MG63 (cell line): ENCODE results near the gene CTNND2. TPM values are rescaled to one million over a fixed set of nuclear protein-coding genes. Genes with fewer than 3 reads are reported as not detected.
A peak's percentile ranks its signal among the peaks of the same experiment; 100 is the strongest.

Experiments
- DNase-seq: peaks from one replicate; pipeline ENCODE4 v3.0.0-alpha.2; 2020
- H3K27me3 ChIP-seq: fragments of 250-450 bp; sonication (Bioruptor Pico); 2 replicates; pipeline ENCODE4 v1.5.1; 2020; ENCODE audit warnings: mild to moderate bottlenecking, moderate library complexity
- H3K36me3 ChIP-seq: fragments of 250-450 bp; sonication (Bioruptor Pico); 2 replicates; pipeline ENCODE4 v1.5.1; 2020; ENCODE audit warnings: mild to moderate bottlenecking, moderate library complexity
- H3K4me3 ChIP-seq: fragments of 250-450 bp; sonication (Bioruptor Pico); 2 replicates; pipeline ENCODE4 v1.5.1; 2020; ENCODE audit warnings: mild to moderate bottlenecking, moderate library complexity
- H3K9me3 ChIP-seq: fragments of 250-450 bp; sonication (Bioruptor Pico); 2 replicates; pipeline ENCODE4 v1.5.1; 2020; ENCODE audit warnings: mild to moderate bottlenecking, moderate library complexity
- total RNA-seq: library from RNA; depleted of rRNA; stranded (reverse); fragments of >200 nt; shearing (Covaris generic); gene quantifications from 2 replicates; pipeline ENCODE4 v1.2.3, GENCODE V29; 2014; ENCODE audit warnings: low replicate concordance

CTNND2 gene
- total RNA-seq, 1 experiment from 2014 or later = 0.13 TPM

DNA sequence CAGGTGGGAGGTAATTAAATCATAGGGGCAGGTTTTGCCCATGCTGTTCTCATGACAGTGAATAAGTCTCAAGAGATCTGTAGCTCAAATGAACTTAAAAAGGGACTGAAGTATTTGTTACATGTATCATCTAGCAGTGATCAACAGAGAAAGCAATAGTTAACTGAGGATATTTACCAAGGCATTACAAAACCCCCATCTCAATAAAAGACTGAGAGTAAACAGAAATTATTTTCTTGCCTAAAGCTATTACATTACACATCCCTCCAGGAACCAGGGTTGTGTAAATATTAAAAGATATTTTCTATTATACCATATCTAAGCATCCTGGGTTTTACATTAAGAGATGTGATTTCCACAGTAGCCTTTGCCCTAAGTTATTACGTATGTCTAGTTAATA lies 169.9 kb downstream of the CTNND2 start:
- no peak overlapping the region for H3K4me3 ChIP-seq
- DNase-seq = no peak
- H3K9me3 ChIP-seq = no peaks in the 10 kb centered on the region
- H3K27me3 ChIP-seq = no peaks in the 10 kb centered on the region
- no peaks in the 10 kb centered on the region for H3K36me3 ChIP-seq

DNA sequence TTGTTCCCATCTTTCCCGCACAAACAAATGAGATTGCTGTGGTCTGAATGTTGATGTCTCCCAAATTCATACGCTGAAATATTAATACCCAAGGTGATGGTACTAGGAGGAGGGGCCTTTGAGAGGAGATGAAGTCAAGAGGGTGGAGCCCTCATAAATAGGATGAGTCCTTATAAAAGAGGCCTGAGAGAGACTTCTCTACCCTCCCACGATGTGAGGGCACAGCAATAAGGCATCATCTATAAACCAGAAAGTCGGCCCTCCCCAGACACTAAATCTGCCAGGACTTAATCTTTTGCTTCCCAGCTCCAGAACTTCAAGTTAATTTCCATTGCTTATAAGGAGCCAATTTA lies 170.4 kb downstream of the CTNND2 start:
- Histone ChIP-seq H3K9me3 (no peaks in the 10 kb centered on the region), H3K27me3 (no peaks in the 10 kb centered on the region), H3K4me3 (no peak overlapping the region), H3K36me3 (no peaks in the 10 kb centered on the region)
- no peak for DNase-seq

DNA sequence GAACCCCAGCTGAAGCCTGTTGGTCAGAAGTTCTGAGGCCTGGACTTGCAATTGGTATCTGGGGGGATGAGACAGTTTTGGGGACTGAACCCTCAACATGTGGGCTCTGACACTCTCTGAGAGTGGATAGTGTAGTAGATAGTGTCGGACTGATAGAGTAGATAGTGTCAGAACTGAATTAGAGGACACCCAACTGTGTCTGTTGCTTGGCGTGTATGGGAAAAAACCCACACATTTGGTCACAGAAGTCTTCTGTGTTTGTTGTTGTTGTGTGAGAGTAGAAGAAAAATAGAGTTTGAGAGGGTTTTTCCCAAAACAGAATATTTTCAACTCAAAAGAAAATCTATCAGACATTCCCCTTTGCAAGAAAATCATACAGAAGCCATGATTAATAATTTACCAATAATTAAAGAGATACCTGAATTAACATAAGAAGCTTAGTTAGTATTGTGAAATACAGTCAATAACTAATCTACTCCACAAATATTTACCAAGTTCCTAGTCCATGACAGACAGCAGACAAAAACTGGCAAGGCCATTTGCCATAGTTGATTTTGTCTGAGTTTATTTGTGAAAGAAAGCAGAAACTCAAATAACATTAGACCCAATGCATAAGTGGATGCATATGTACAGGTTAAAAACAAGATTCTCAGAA lies 170.9 kb downstream of the CTNND2 start:
- no peaks in the 10 kb centered on the region for H3K36me3 ChIP-seq
- no peak for DNase-seq
- H3K4me3 ChIP-seq = no peak overlapping the region
- H3K9me3 ChIP-seq = no peaks in the 10 kb centered on the region
- no peaks in the 10 kb centered on the region for H3K27me3 ChIP-seq

DNA sequence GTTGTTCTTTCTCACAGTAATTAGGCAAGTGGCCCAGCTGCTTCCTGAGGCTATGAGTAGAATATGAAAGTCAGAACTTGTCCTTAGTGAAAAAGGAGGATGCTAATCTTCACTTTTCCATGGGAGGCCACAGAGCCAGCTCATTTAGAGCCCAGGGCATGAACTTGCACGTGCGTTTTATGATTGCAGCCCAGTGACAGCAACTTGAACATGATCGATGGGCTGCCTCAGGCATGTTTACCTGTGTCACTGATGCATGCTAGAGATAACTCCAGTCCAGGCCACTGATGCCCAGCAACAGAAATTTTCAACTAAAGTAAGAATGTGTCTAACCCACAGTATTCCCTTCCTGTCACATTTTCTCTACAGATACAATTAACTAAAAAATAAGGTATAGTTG lies 179.3 kb downstream of the CTNND2 start:
- no peaks in the 10 kb centered on the region; the same call in 1 of the 2 replicates for H3K27me3 ChIP-seq
- no peaks in the 10 kb centered on the region for H3K9me3 ChIP-seq
- no peak overlapping the region for H3K4me3 ChIP-seq
- no peaks in the 10 kb centered on the region for H3K36me3 ChIP-seq
- DNase-seq = no peak

DNA sequence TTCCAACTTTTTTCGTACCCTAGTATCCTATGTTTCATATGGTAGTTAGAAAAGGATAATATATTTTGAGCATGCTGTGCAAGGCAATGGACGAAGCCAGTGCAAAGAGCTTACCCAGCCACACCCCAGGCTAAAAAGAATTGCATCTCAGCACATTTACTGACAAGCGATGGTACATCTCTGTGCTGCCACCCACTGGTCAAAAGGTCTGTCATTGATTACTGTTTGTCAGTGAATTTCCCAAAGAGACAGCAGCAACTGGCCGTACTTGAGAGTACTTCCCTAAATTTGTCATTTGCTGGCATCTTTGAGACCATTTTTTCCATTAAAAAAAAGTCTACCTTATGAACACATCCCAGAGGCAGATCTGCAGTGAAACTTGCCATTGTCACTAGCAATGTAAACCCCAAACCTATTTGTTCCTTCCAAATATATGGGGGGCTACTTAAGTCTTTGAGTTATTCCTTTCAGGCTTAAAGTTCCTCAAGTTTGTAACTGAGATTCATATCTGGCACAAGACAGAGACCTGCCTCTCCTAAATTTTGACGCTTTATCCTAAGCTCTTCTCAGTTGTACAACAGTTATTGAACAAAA lies 184.3 kb downstream of the CTNND2 start:
- Histone ChIP-seq H3K4me3 (no peak overlapping the region), H3K27me3 (peaks cover 3% of the 10 kb centered on the region; the same call in 1 of the 2 replicates), H3K36me3 (no peaks in the 10 kb centered on the region), H3K9me3 (no peaks in the 10 kb centered on the region)
- peak; percentile 44 for DNase-seq

DNA sequence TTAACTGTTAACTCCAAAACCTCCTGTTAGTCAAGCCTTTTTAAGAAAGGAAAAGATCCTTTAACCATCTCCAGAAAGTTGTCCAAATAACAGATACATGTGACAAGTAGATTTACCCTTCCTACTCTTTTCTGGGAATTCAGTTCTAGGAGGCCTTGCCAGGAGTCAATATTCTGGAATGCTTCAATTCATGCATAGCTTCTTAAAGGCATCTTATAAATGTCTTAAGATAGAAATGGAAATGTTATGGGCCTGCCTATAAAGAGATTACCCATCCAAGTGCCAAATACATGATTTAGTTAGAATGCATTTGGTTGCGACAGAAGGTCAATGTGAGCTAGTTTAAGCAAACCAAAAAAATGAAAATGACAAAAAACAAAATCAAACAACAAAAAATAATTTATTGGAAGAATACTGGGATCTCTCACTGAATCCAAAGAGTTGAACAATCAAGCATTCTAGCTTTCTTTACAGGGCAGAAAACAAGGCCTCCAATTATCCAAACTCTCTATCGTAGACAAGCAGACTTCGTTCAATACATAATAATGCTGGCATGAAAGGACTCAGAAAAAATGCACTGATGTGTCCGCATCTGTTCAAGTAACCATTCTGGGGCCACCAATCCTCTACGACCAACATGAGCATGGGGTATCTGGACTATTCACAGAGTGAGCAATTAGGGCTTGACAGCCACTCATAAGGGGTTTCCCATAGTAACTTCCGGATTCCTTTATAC lies 188.6 kb downstream of the CTNND2 start:
- no peaks in the 10 kb centered on the region for H3K36me3 ChIP-seq
- no peak overlapping the region for H3K4me3 ChIP-seq
- H3K27me3 ChIP-seq = peaks cover 3% of the 10 kb centered on the region; the same call in 1 of the 2 replicates
- DNase-seq = no peak
- H3K9me3 ChIP-seq = no peaks in the 10 kb centered on the region

DNA sequence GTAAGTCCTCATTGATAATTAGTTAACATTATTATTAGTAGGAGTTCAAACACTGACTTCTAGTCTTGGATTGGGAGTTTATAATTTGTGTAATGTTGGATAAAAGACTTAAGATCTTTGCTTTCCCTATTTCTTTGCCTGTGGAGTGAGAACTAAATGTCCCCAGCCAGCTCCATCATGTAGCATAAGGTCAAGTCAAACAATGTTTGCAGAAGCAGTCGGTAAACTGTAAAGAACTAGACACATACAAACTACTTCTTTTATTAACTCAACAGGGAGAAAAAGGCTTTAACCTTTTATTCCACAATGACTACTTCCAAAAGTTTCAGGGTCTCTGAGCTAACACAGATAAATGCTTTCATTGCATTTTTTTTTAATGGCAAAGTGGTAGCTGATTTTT lies 192.3 kb downstream of the CTNND2 start:
- Histone ChIP-seq H3K4me3 (no peak overlapping the region), H3K27me3 (no peaks in the 10 kb centered on the region), H3K36me3 (no peaks in the 10 kb centered on the region)

DNA sequence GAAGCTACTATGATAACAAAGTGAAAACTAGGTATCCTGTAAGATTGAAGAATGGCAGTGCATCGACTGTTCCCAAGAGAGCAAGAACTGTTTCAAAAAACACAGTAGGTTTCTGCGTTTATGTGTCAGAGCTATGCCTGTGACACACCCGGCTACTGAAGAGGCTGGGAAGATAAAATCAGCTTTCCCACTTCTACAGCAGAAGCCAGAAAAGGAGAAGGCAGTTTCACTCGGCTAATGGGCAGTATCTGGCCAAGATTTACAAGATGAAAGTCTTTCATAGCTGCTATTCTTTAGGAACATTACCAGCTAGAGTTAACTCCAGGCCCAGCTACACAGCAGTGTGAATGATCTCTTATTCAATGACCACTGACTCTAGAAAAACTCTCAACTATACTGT lies 195.2 kb downstream of the CTNND2 start:
- Histone ChIP-seq H3K36me3 (no peaks in the 10 kb centered on the region), H3K4me3 (no peak overlapping the region), H3K27me3 (no peaks in the 10 kb centered on the region), H3K9me3 (no peaks in the 10 kb centered on the region)
- DNase-seq = no peak

More for the DNA sequence above, 192.3 kb downstream of the CTNND2 start:
- no peak for DNase-seq
- no peaks in the 10 kb centered on the region for H3K9me3 ChIP-seq

DNA sequence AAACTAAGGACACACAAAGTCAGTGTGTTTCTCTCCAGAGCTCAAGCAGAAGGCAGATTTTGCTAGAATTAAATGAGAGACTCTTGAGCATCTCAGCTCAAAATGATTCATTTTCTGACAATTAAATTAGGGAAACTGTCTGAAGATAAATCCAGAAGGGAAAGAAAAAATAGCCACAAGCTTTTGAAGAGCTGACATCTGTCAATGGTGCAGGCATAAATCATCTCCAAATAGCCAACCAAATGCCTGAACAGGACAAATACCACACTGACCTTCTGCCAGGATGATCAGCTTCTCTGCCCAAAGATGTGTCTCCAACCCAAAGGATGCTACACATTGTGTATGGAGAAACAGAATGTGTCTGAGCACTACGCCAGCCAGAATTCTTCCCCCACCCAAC lies 199.3 kb downstream of the CTNND2 start:
- Histone ChIP-seq H3K9me3 (no peaks in the 10 kb centered on the region), H3K27me3 (peaks cover 3% of the 10 kb centered on the region), H3K36me3 (no peaks in the 10 kb centered on the region), H3K4me3 (no peak overlapping the region)
- no peak for DNase-seq

DNA sequence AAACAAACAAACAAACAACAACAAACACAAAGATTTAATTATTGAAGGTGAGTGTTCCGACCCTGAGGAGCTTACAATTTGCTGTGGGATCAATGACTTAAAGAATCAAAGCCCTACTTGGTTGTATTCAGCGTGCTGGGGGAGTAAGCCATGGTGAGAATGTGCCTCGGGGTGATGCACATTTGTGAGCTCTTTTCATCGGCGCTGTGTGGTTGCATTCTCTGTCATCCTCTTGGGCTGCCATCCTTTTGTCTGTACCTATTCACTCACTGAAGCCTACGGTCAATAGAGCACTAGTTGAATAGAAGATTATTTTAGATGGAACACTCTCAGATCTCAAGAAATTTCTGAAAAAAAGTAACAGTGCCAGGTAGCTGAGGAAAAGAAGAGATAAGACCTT lies 203.9 kb downstream of the CTNND2 start:
- Histone ChIP-seq H3K9me3 (no peaks in the 10 kb centered on the region), H3K27me3 (peaks cover 3% of the 10 kb centered on the region), H3K36me3 (no peaks in the 10 kb centered on the region), H3K4me3 (no peak overlapping the region)
- DNase-seq = no peak

DNA sequence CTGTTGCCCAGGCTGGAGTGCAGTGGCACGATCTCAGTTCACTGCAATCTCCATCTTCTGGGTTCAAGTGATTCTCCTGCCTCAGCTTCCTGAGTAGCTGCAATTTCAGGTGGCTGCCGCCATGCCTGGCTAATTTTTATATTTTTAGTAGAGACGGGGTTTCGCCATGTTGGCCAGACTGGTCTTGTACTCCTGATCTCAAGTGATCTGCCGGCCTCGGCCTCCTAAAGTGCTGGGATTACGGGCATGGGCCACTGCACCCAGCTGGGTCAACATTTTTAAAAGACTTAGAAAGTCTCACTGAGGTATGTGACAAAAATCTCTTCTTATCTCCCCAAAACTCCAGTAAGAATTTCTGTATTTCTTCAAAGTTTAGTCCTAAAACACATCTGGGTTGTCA lies 211.6 kb downstream of the CTNND2 start:
- no peaks in the 10 kb centered on the region for H3K36me3 ChIP-seq
- H3K27me3 ChIP-seq = no peaks in the 10 kb centered on the region
- H3K4me3 ChIP-seq = no peak overlapping the region
- DNase-seq = no peak
- no peaks in the 10 kb centered on the region for H3K9me3 ChIP-seq

DNA sequence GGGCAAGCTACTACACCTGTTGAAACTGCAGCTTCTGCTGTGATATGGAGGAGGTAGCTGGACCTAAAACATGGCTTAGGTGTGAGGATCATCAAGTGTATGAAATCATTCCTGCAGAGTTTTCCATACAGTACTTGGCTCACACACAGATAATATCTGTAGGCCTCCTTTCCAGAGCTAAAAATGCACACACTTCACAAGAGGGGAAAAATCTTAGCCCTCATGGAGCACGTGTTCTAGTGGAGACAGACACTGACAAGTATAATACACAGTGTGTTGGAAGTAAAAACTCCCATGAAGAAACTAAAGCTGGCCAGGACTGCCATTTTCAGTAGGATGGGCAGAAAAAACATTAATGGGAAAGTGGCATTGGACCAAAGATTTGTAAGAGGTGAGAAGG lies 216.7 kb downstream of the CTNND2 start:
- no peak overlapping the region for H3K4me3 ChIP-seq
- no peaks in the 10 kb centered on the region for H3K9me3 ChIP-seq
- DNase-seq = no peak
- H3K36me3 ChIP-seq = no peaks in the 10 kb centered on the region
- no peaks in the 10 kb centered on the region for H3K27me3 ChIP-seq

DNA sequence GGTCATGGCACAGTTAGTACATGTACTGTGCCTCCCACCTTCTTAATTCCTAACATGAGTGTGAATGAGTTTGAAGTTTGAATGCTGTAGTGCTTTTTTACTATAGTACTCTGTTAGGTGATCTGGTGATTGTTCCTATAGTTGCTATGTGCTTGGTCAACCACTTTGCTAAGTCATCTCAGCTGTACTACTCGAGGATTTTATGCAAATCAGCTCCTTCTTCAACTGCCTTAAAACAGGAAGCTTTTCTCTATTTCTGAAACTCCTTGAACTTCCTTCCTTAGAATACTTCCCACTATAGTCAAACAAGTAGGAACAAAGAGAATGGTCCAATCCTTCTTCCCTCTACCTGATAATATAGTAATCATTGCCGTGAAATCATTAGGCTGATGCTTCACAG lies 219.6 kb downstream of the CTNND2 start:
- no peaks in the 10 kb centered on the region for H3K36me3 ChIP-seq
- DNase-seq = no peak
- H3K4me3 ChIP-seq = no peak overlapping the region
- no peaks in the 10 kb centered on the region for H3K9me3 ChIP-seq
- no peaks in the 10 kb centered on the region for H3K27me3 ChIP-seq

DNA sequence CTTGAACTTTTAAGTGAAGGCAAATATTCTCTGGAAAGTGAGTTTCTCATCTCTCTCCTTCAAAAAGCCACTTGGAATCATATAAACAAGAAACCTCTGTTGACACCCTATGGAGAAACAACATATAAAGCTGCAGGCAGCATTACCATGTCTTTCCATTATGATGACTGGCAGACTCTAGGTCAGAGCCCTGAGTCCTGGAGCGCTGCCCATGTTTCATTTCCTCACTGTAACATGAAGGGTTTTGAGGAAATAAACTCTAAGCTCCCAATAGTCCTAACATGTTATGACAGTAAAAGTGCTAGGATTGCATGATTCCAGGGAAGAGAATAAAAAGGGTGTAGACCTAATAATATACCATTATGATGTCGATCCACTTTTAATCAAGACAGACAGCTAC lies 220.6 kb downstream of the CTNND2 start:
- Histone ChIP-seq H3K9me3 (no peaks in the 10 kb centered on the region), H3K27me3 (no peaks in the 10 kb centered on the region), H3K4me3 (no peak overlapping the region), H3K36me3 (no peaks in the 10 kb centered on the region)
- peak; percentile 5 for DNase-seq

DNA sequence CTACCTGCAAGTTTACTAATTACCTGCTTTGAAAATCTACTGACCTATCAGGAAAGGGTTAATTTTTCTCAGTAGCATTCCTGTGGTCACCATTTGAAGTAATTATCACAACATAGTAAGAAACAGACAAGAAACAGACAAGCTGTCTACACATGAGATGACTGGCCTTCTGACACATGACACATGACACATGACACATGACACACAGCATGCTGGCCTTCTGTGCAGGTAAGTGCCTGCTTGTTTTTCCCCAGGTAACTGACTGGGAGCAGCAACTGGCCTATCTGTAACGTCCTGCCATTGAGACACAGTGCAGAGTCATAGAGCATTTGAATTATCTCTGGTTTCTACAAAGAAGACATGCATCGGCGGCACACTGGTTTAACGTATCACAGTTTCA lies 222.4 kb downstream of the CTNND2 start:
- Histone ChIP-seq H3K27me3 (no peaks in the 10 kb centered on the region), H3K36me3 (no peaks in the 10 kb centered on the region), H3K9me3 (no peaks in the 10 kb centered on the region), H3K4me3 (no peak overlapping the region)
- no peak for DNase-seq

DNA sequence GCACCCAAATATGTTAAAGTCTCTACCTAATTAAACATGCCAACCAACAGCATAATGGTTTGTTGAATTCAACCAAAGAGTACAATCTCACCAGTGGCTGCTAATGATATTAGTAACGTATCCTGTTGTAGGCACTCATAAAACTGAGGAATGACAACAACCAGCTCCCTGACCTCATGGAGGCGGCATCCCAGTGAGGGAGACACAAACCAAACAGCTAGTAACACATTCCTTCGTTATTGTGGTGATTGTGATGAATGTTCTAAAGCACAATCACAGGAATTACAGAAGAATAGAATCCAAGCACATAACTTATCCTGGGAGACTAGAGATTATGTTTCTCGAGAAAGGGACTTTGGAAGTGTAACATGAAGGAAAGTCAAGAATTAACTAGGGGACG lies 224.6 kb downstream of the CTNND2 start:
- no peaks in the 10 kb centered on the region for H3K9me3 ChIP-seq
- 0 out of 2 replicates have a peak, but pooled peaks cover 2% of the 10 kb centered on the region for H3K27me3 ChIP-seq
- H3K4me3 ChIP-seq = no peak overlapping the region
- DNase-seq = no peak
- no peaks in the 10 kb centered on the region for H3K36me3 ChIP-seq

DNA sequence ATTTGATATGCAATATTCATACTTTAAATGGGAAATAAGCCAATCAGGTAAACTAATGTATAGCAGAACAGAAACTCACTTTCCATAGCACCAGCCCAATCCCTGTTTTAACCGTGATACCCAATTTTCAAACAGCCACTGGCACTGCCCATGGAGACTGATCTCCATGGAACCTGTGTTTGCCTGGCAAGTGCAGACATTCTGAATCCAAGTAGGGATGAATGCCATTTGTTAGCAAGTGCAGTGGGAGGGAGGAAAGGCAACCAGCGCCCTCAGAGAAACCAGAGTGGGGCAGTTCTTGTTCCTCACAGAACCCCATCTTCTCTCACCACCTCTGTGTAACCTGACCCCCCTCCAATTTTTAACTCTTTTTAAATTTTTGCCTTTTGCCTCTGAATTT lies 229.1 kb downstream of the CTNND2 start:
- no peak overlapping the region for H3K4me3 ChIP-seq
- DNase-seq = no peak
- peaks cover 4% of the 10 kb centered on the region for H3K9me3 ChIP-seq
- H3K27me3 ChIP-seq = 0 out of 2 replicates have a peak, but pooled peaks cover 2% of the 10 kb centered on the region
- no peaks in the 10 kb centered on the region for H3K36me3 ChIP-seq
